ENCODE measurements around the gene CTSH. TPM values are rescaled to one million over a fixed set of nuclear protein-coding genes. Genes with fewer than 3 reads are reported as not detected.

The CTSH gene
- total and polyA plus RNA-seq, 12 donors: 26.4 to 122 (median 62.5) TPM

GRCh38 chr15:78925076-78925624 is 19.7 kb downstream of the CTSH start:
- H3K9me3 ChIP-seq: no peaks in the 10 kb centered on the region
- H3K36me3 ChIP-seq: peaks cover 0 to 96% (median 44%) of the 10 kb centered on the region in 9 donors
- 74 to 78% methylated on average over 10 of the region's 10 CpGs for WGBS, 2 donors
- no peaks in the 10 kb centered on the region for H3K27me3 ChIP-seq
- H3K4me1 ChIP-seq: peaks cover 0 to 7% (median 0%) of the 10 kb centered on the region in 9 donors
- no peak overlapping the region for H3K27ac ChIP-seq
- TF ChIP-seq CTCF (IDR thresholded peaks at IDR 0.05): no peak
- DNase-seq (no peak), ATAC-seq (peak in 1 of 8 donors; percentile 3)
- intact Hi-C loops (cut with DNase I): no loop called here
- H3K4me3 ChIP-seq: no peak overlapping the region

- no peak for TF ChIP-seq CTCF (IDR thresholded peaks at IDR 0.05)
- ATAC-seq (no peak), DNase-seq (no peak)
- H3K36me3 ChIP-seq: peaks cover 0 to 99% (median 54%) of the 10 kb centered on the region in 9 donors
- no peak overlapping the region for H3K27ac ChIP-seq
- intact Hi-C loops (cut with DNase I): no loop called here
- H3K9me3 ChIP-seq: no peaks in the 10 kb centered on the region
- H3K4me1 ChIP-seq: peaks cover 0 to 7% (median 0%) of the 10 kb centered on the region in 9 donors
- H3K4me3 ChIP-seq: no peak overlapping the region
- no peaks in the 10 kb centered on the region for H3K27me3 ChIP-seq
- WGBS, 2 donors: 91 to 96% methylated on average over 17 of the region's 18 CpGs
Measured at GRCh38 chr15:78923480-78924360, 21.1 kb downstream of the CTSH start.

- intact Hi-C loops (cut with DNase I): no loop called here
- peaks cover 0 to 100% (median 59%) of the 10 kb centered on the region in 9 donors for H3K36me3 ChIP-seq
- H3K27me3 ChIP-seq: no peaks in the 10 kb centered on the region
- no peak for TF ChIP-seq CTCF (IDR thresholded peaks at IDR 0.05)
- H3K4me3 ChIP-seq: no peak overlapping the region
- H3K4me1 ChIP-seq: peaks cover 0 to 7% (median 0%) of the 10 kb centered on the region in 9 donors
- H3K9me3 ChIP-seq: no peaks in the 10 kb centered on the region
- H3K27ac ChIP-seq: no peak overlapping the region
- ATAC-seq (no peak), DNase-seq (no peak)
- 79 to 82% methylated on average over 7 of the region's 7 CpGs for WGBS, 2 donors
Measured at GRCh38 chr15:78923015-78923414, 21.8 kb downstream of the CTSH start.

GRCh38 chr15:78922527-78922926 is 22.3 kb downstream of the CTSH start:
- 84 to 85% methylated on average over 7 of the region's 7 CpGs for WGBS, 2 donors
- Histone ChIP-seq H3K4me1 (peaks cover 0 to 10% (median 0%) of the 10 kb centered on the region in 9 donors), H3K4me3 (no peak overlapping the region), H3K36me3 (peaks cover 0 to 100% (median 54%) of the 10 kb centered on the region in 9 donors), H3K27ac (no peak overlapping the region), H3K27me3 (no peaks in the 10 kb centered on the region), H3K9me3 (no peaks in the 10 kb centered on the region)
- no peak for TF ChIP-seq CTCF (IDR thresholded peaks at IDR 0.05)
- DNase-seq (no peak), ATAC-seq (no peak)
- intact Hi-C loops (cut with DNase I): no loop called here
